Stimulated activated naive CD4-positive, alpha-beta T cell (primary cell): ENCODE data around the gene CTDSP1.

Experiments used
- DNase-seq, 6 experiments: peaks; one replicate each; lab custom pipeline; 2025; lab: John Stamatoyannopoulos, UW

CTDSP1 gene

GRCh38 chr2:218425531-218425930 is 25.9 kb downstream of the CTDSP1 start:
- no peak for DNase-seq

- no peak for DNase-seq
Measured at GRCh38 chr2:218427741-218428140, 28.1 kb downstream of the CTDSP1 start.

- no peak for DNase-seq
Measured at GRCh38 chr2:218428846-218429558, 29.3 kb downstream of the CTDSP1 start.

GRCh38 chr2:218429911-218430692 is 30.4 kb downstream of the CTDSP1 start:
- no peak for DNase-seq

DNA sequence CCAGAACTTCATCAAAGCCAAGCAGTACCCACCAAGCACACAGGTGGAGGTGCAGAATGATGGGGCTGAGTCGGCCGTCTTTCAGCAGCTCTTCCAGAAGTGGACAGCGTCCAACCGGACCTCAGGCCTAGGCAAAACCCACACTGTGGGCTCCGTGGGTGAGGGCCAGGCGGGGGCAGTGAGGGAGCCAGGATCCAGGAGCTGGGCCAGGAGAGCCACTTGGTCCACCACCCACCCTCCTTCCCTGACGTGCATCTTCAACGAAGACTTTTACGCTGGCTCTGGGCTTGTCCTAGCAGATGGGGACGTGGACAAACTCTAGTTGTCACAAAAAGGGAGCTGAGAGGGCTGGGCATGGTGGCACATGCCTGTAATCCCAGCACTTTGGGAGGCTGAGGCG is 31.1 kb downstream of the CTDSP1 start:
- no peak for DNase-seq

DNA sequence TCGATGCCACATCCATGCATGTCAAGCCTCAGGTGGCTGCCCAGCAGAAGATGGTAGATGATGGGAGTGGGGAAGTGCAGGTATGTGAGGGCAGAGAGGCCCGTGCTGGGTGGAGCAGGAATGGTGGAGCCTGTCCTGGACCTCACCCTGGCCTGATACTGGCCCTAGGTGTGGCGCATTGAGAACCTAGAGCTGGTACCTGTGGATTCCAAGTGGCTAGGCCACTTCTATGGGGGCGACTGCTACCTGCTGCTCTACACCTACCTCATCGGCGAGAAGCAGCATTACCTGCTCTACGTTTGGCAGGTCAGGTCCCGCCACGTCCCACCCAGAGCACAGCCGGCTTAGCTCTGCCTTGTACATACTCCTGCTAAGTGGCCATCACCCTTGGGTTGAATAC is 32.2 kb downstream of the CTDSP1 start:
- no peak for DNase-seq

- no peak for DNase-seq
Measured at GRCh38 chr2:218432676-218433365, 33.2 kb downstream of the CTDSP1 start.

GRCh38 chr2:218434456-218434855 is 34.8 kb downstream of the CTDSP1 start:
- DNase-seq = no peak

- DNase-seq = no peak
Measured at GRCh38 chr2:218435003-218435982, 35.6 kb downstream of the CTDSP1 start.

- DNase-seq = no peak
Measured at GRCh38 chr2:218436992-218437391, 37.3 kb downstream of the CTDSP1 start.

- no peak for DNase-seq
Measured at GRCh38 chr2:218437969-218438368, 38.3 kb downstream of the CTDSP1 start.

DNA sequence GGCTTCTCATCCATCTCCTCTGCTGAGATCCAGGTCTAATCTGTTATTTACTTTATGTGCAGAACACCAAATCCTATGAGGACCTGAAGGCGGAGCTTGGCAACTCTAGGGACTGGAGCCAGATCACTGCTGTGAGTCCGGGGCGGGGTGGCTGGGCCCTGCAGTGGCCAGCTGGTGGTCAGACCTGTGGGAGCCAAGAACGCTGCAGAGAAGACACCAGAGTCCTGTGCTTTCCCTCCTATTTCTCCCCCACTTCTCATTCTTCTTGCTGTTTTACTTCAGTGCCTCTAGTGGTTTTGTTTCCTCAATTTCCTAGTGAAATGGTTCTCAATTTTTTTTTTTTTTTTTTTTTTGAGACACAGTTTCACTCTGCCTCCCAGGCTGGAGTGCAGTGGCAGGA is 38.9 kb downstream of the CTDSP1 start:
- no peak for DNase-seq

DNA sequence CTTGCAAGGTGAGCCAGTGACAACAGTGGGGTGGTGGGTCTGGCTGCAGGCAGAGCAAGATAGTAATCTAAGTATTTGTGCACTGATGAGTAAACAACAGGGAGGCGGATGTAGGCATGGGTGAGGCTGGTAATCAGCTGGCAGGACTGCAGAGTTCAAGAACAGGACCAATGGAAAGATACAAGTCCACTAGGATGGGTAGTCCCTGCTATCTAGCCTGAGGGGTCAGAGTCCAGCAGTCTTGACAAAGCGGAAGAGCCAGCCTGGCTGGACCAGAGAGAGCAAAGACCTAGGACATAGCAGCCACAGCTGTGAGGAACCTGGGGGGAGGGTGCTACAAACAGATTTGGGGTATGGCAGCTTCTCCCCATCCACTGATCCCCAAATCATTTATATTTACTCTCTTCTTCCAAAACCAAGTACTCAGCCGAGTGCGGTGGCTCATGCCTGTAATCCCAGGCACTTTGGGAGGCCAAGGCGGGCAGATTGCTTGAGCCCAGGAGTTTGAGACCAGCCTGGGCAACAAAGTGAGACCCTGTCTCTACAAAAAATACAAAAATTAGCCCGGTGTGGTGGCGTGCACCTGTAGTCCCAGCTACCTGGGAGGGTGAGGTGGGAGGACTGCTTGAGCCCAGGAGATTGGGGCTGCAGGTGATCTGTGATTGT is 45.2 kb downstream of the CTDSP1 start:
- no peak for DNase-seq

- no peak for DNase-seq
Measured at GRCh38 chr2:218445602-218446001, 45.9 kb downstream of the CTDSP1 start.

GRCh38 chr2:218446547-218446946 is 46.9 kb downstream of the CTDSP1 start:
- DNase-seq = no peak

DNA sequence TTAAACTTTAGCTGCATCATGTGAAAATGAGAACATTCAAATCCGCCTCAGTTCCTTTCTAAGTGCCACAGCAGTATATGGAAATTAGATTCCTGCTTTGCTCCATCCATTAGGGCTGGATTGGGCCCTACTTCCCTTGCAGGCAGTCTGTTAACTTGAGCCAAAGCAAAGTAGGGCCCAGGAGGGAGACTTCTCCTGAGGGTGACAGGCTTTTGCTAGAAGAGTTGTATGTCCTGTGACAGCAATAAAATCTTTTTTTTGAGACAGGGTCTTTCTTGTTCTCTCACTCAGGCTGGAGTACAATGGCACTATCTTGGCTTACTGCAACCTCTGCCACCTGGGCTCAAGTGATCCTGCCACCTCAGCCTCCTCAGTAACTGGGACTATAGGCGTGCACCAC is 47.4 kb downstream of the CTDSP1 start:
- DNase-seq = no peak

DNA sequence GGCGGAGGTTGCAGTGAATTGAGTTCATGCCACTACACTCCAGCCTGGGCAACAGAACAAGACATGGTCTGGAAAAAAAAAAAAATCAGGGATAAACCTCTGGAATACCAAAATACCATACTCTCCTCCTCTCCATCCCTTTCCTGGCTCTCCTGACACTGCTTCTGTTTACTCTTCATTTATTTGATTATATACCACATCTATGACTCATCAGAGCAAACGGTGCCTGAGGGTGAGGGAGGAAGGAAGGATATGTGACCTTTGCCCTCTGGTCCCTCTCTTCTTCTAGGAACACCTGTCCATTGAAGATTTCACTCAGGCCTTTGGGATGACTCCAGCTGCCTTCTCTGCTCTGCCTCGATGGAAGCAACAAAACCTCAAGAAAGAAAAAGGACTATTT is 49.3 kb downstream of the CTDSP1 start:
- no peak for DNase-seq

DNA sequence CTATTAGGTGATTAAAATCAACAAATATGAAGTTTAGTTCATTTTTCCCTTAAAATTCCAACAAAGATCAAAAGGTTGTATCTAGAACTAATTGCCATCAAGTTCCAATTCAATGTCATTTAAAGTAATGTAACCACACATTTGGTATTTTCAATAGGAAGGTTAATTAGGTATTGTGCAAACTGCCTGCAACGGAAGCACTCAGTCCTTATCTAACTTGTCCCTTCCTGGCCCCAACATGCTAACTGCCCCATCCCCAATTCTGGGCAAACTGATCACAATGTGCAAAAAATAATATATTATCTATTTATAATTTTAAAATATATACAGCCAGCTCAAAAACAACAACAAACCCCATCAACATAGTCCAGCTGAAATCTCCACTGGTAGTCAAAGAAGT is 52.4 kb downstream of the CTDSP1 start:
- no peak for DNase-seq
